Neural cell (in vitro differentiated cells): ENCODE results near the gene SUMF1.

Experiments
- EZH2 ChIP-seq: fragments of 200-600, 300-800 bp; shearing (Covaris generic), sonication (generic); IDR thresholded peaks from 2 replicates; pipeline ENCODE4 v1.6.1; 2014; ENCODE audit warnings: antibody characterized with exemption, low read length, borderline replicate concordance, mild to moderate bottlenecking; ENCODE audit not compliant: insufficient read depth, poor library complexity, severe bottlenecking
- POLR2AphosphoS5 ChIP-seq: IDR thresholded peaks from 2 replicates; pipeline ENCODE4 v1.6.1; 2012
- TAF1 ChIP-seq: IDR thresholded peaks from 2 replicates; pipeline ENCODE4 v1.6.1; 2012; ENCODE audit warnings: low read depth
- TF ChIP-seq, protein P1 (sequence below): fragments of 450-650 bp; IDR thresholded peaks from 2 replicates; pipeline ENCODE4 v1.5.1; 2014; ENCODE audit warnings: antibody characterized with exemption, mild to moderate bottlenecking, moderate library complexity; ENCODE audit not compliant: poor library complexity, severe bottlenecking

DNA sequence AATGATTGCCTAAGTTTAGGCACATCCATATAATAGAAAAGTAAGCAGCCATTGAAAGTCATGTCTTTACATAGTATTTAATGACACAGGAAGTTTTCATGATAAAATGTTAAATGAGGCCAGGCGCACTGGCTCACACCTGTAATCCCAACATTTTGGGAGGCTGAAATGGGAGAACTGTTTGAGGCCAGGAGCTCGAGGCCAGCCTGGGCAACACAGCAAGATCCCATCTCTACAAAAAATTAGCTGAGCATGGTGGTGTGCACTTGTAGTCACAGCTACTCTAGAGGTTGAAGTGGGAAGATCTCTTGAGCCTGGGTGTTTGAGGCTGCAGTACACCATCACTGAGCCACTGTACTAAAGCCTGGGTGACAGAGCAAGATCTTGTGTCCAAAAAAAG, 104.5 kb downstream of the SUMF1 start:
- TF ChIP-seq, protein P1, sequence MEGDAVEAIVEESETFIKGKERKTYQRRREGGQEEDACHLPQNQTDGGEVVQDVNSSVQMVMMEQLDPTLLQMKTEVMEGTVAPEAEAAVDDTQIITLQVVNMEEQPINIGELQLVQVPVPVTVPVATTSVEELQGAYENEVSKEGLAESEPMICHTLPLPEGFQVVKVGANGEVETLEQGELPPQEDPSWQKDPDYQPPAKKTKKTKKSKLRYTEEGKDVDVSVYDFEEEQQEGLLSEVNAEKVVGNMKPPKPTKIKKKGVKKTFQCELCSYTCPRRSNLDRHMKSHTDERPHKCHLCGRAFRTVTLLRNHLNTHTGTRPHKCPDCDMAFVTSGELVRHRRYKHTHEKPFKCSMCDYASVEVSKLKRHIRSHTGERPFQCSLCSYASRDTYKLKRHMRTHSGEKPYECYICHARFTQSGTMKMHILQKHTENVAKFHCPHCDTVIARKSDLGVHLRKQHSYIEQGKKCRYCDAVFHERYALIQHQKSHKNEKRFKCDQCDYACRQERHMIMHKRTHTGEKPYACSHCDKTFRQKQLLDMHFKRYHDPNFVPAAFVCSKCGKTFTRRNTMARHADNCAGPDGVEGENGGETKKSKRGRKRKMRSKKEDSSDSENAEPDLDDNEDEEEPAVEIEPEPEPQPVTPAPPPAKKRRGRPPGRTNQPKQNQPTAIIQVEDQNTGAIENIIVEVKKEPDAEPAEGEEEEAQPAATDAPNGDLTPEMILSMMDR: no peak
- TF ChIP-seq EZH2 (no peak), POLR2AphosphoS5 (no peak), TAF1 (no peak)
